ENCODE results near the gene SLC30A7.

GRCh38 chr1:101000131-101000873, 104.4 kb downstream of the SLC30A7 start:
- TF ChIP-seq CTCF (IDR thresholded peaks at IDR 0.05; ENCODE audit: insufficient read depth, low read length): no peak
- no peak for TF ChIP-seq SPI1 (IDR thresholded peaks at IDR 0.05; ENCODE audit: borderline replicate concordance, low read depth)
- TF ChIP-seq REST (IDR thresholded peaks at IDR 0.05; ENCODE audit: insufficient replicate concordance, low read depth): no peak
- TF ChIP-seq POLR2AphosphoS5 (IDR thresholded peaks at IDR 0.05; ENCODE audit: low read depth): no peak
